ENCODE data around the gene PHACTR3. TPM values are rescaled to one million over a fixed set of nuclear protein-coding genes. Genes with fewer than 3 reads are reported as not detected.

PHACTR3 gene
- total RNA-seq, 1 experiment from 2014 or later, result 0.06 TPM

DNA sequence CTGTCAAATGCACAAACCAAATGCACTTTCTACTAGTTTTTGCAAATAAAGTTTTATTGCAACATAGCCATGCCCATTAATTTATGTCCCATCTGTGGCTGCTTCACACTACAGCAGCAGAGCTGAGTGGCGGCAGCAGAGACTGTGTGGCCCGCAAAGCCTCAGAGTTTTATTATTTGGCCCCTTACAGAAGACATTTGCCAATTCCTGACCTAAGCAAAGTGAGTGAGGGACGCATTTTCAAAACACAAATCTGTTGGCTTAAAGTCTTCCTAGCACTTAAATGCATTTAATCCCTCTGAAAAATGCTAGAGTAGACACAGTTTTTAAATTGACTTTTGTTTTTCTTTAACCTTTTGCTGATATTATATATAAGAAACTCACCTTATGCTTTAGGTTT lies 126.4 kb downstream of the PHACTR3 start:
- no peak for DNase-seq (ENCODE audit: low read depth)

DNA sequence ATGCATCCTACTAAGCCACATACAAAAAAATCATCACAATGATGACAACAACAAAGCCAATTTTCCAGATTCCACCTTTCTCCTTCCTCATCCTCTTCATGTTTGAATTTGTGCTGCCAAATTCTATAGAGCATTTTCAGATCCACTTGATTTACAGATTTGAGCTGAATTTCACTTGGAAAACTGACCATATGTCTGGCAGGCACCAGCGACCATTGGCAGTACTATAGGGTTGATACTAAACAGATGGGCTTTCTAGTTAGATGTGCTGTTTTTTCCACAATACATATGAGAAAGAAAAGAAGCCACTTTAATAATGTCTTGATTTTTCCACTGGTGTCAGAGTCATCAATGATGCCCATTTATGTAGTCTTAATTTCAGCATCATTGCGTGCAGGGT lies 127.0 kb downstream of the PHACTR3 start:
- DNase-seq (ENCODE audit: low read depth), result no peak

DNA sequence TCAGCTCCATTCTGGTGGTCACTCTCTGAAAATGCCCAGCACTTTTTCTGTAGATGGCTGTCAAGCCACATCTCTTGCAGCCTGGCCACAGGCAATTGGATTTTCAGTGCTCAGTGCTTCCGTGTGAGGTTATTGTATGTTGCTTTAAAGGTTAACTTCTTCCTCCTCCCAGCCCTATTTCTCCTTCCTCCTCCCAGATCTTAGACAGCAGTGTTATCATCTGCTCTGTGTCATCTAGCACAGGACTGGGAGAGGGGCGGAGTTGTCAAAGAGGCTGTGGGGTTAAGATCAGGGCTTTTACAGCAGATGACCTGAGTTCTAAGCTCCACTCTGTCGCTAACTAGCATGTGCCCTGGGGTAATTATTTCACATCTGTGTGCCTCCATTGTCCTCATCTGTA lies 129.0 kb downstream of the PHACTR3 start:
- DNase-seq (ENCODE audit: low read depth), result no peak

DNA sequence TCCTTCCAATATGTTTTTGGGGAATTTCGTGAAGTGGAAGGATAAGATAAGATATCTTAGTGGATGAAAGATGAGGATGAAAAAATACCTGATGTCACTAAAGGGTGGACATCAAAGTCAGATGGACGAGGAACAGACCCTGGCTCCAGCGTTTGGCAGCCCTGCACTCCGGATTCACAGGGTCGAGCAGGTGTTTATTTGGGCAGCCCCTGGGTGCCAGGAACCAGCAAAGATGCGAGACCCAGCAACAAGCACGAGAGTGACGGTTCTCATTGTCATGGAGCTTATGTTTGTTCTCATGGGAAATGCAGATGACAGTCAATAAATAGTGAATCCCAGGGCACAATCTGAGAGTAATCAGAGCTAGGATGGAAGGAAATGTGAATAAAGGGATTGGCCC lies 131.1 kb downstream of the PHACTR3 start:
- no peak for DNase-seq (ENCODE audit: low read depth)

DNA sequence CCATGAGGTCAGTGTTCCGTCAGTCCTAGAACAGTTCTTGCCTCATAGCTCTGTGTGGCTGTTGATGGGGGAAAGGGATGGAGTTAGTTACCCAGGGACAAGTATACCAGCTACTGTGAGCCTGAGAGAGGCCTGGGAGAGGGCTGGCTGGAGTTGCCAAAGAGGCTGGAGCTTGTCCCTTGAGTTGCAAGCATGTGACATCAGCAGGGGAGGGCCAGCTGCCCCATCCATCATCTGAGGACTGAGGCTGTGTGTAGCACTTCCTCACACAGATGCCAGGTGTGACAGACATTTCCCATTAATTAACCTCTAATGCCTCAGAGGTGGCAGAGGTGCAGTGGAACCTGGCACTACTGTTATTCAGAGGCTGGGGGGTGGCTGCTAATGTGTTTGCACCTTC lies 131.6 kb downstream of the PHACTR3 start:
- DNase-seq (ENCODE audit: low read depth), result no peak

DNA sequence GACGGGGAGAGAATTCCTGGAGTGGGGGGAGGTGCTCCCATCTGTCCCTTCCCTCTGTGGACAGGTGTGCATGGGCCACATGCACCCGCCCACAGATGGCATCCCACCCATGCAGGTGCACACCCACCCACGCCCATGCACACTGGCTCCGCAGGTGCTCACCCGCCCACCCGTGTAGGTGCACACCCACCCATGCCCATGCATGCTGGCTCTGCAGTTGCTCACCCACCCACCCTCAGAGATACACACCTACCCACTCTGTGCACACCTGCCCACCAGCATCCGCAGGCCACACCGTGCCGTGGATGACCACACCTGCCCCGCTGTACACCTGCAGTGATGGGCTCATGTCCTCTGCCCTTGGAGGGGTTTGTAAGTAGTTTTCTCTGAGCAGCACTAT lies 132.0 kb downstream of the PHACTR3 start:
- no peak for DNase-seq (ENCODE audit: low read depth)

DNA sequence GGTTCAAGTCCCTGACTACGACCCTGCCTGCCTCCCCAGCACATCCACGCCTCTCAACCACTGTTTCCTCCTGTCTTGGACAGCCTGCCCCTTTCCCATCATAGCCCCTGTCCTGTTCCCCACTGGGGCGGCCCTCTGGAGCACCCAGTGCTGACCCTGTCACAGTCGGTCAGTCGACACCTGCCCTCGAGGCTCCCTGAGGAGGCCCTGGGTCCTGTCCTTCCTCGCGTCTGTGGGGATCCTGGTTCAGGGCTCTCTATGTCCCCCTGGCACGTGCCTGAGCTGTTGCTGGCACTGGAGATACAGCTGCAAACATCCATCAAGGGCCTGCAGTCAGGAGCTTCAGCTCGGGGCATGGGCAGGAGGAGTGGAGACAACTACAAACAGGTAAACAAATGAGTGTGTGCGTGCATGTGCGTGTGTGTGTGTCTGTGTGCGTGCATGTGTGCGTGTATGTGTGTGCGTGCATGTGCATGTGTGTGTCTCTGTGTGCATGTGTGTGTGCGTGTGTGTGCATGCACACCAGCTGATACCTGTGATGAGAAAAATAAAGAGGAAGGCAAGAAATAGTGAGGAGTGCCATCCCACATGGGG lies 132.8 kb downstream of the PHACTR3 start:
- no peak for DNase-seq (ENCODE audit: low read depth)

DNA sequence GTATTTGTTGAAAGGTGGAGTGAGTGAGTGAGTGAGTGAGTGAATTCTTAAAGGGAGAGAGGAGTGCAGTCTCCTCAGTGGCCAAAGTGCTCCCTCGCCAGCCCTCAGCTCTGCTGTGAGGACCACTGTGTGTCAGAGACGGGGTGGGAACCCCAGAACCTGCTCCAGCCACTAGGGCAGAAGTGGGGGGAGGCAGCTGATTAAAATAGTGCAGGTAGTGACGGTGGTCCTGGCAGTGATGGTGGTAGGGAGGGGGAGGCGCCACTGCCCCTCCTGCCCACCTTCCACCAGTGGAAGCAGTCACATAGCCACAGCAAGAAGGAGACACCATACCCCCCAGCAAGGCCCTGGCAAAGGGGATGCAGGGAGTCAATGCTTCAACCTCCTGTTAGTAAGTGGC lies 133.5 kb downstream of the PHACTR3 start:
- DNase-seq (ENCODE audit: low read depth), result no peak

DNA sequence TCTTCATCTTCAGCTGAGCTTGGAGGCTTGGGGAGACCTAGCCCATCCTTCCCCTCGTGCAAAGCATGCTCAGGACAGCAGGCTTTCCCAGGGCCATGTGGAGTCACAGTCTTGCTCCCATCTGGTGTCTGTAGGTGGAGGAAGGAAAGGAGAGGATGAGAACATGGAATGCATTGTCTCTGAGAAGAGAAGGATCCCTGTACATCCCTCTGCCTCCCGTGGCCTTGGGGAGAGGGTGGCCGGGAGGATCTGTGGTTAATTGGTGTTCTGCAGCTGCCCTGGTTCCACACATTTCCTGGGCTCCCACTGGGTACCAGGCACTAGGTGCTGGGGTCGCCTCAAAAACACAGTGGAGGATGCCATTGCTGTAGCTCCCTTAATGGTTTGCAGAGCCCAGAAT lies 134.5 kb downstream of the PHACTR3 start:
- DNase-seq (ENCODE audit: low read depth), result no peak

DNA sequence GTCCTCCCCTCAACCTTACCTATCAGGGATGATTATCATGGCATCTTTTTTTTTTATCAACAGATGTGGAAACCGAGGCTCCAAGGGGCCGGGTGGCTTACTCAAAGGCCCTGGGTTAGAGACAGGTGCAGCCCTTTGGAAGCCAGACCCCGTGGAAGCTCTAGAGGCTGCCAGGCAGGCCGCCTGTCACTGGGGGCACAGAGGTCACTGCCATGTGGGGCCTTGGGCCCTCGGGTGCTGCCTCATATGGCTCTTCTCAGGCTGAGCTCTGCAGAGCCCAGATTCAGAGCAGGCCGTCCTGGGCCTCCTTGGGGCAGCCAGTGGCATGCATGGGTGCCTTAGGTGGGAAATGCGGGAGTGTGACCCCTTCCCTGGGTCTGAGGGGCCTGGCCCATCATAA lies 136.3 kb downstream of the PHACTR3 start:
- no peak for DNase-seq (ENCODE audit: low read depth)

DNA sequence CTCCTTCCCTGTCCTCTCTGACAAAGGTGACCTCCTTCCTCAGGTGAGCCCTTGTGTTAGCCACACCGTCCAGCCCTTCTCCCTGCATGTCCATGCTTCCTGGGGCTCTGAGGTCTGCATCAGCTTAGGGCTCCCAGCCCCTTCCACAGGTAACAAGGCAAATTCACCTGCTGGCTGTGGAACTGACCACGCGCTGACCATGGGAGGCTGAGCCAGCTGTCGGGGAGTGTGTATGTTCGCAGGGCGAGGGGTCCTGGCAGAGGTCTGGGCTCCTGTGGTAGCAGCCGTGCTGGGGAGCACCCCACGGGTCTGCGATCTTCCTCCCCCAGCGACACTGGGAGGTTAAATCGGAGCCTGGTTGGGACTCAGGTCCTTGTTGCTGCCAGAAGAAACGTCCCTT lies 136.7 kb downstream of the PHACTR3 start:
- no peak for DNase-seq (ENCODE audit: low read depth)

DNA sequence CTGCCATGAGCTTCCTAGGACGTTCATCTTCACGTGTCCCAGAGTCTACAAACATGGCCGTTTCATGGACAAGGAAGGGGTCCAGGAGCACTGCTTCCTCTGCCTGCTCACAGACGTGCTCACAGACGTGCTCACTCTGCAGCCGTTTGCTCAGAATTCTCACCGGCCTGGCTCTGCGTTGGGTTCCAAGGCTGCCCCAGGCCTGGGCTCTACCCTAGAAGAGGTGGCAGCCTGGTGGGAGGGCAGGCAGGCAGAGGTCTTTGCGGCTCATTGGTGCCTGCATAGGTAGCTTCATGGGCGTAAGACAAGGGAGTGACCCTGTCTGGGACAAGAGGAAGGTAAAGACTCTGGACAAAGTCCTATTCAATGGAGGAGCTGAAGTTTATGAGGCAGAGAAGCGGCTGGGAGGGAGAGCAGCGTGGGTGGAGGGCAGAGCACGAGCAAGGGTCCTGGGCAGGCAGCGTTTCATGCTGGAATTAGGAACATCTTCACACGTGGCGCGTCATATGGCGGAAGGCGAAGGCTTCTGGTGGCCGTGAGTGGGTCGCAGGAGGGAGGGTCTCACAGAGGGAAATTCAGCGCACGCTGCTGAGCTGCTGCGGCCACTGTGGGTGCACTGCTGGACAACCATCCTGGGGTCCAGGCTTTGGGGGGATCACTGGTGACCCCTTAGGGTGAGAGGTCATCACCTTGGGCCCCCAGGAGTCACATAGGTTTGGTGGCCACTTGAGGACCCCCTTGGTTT lies 138.2 kb downstream of the PHACTR3 start:
- DNase-seq (ENCODE audit: low read depth), result no peak

DNA sequence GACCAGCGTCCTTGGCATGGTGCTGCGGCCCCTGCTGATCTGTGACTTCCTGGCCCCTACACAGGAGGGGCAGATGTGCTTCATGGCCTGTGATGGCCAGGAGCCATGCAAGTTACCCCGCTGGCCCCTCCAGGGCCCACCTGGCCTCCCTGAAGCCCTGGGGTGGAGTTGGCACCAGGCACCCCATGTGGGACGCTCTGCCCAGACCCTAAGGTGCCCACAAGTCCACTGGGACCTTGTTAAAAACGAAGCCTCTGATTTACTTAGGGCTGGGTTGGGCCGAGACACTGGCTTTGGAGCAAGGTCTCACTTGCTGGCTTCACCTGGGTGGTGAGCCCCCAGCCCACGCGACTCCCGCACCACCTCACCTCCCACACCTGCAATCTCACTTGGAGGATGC lies 139.0 kb downstream of the PHACTR3 start:
- no peak for DNase-seq (ENCODE audit: low read depth)

DNA sequence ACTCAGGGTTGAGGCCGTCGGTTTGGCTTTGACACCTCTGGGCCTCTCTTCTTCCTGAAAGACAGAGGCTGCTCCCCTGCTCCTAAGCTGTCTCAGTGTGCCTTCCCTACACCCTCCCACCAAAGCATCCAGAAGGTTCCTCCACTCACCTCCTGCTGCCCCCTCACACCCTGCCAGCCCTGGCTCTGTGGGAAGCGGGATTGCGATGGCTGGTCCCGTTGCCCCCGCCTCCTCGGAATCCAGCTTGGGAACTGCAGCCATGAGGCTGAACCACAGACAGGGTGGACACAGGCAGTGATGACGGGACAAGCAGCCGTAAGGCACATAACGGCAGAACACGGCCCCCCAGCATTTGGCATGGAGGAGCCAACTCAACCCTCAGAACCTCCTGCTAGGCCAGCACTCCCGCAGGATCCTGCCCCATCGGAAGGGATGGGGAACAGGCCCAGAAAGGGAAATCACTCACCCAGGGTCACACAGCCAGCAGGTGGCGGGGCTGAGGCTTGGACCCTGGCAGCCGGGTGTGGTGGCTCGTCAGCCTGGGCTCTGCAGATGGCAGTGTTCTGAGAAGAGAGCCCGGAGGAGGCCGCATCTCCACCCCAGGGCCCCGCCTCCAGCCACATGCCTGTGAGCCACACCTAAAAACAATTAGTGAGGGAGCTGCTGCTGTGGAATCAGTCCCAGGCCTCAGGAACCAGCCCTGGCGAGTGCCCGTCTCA lies 139.6 kb downstream of the PHACTR3 start:
- peak; percentile 44 for DNase-seq (ENCODE audit: low read depth)

DNA sequence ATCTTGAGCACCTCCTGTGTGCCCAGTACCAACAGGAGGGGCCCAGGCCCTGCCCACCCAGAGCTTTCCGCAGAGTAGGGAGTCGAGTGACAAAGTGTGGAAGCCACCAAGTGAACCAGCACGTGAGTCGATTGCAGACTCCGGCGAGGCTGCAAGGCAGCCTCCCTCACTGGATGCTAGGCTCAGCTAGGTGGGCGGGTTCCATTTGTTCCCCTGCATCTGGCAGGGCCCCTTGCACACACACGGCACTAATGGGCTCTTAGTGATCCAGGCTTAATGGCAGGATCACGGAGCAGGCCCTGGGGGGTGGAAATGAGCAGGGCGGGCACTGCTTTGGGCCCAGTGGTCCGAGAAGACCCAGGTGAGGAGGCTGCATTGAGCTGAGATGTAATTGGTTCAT lies 140.4 kb downstream of the PHACTR3 start:
- DNase-seq (ENCODE audit: low read depth), result no peak

DNA sequence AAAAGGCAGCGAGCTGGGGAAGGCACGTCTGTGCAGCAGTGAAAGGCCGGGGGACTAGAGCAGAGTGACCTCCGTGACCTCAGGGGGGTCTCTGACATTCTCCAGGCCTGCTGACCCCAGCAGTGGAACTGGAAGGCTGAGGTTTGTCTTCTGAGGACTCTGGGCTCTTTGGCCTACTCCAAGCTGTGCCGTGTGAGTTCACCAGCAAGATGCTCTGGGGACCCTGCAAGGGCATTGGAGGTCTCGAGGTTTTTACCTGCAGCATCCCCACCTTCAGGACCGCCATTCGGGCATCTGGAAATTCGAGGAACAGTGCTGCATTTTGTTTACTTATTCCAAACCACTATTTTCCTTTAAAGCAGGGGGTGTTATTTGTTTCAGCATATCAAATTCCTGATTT lies 140.9 kb downstream of the PHACTR3 start:
- no peak for DNase-seq (ENCODE audit: low read depth)

DNA sequence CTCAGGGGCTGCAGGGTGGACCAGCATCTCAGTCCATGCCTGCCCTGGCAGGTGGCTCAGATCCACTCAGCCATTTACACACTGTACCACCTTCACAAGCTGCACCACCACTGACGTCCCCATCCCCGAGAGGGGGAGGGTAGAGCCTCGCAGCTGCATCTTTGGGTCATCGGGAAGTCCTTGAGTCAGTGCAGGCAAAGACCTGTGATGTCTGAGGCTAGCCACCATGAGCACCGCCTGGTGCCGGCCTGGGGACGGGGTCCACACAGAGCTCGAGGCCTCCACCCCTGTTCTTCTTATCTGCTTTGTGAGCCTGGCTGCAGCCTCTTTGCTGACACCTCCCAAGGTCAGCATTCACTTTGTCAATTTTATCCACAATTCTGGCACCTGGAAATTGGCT lies 141.4 kb downstream of the PHACTR3 start:
- DNase-seq (ENCODE audit: low read depth), result no peak

DNA sequence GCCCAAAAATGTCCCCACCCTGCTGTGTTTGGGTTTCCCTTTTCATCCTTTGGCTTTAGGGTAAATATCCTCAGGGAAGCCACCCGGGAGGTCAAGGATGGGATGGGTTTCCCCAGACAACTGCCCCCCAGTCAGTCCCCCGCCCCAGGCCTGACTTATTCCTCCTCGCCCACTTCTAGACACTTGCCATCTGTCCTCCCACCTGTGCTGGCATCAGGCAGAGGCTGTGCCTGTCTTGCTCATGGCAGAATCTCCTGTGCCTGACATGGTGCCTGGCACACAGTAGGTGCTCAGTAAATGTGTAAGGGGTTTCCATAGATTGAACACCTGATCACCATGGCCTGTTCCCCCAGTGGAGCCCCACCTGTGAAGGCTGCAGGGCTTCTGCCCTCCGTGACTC lies 141.8 kb downstream of the PHACTR3 start:
- no peak for DNase-seq (ENCODE audit: low read depth)

DNA sequence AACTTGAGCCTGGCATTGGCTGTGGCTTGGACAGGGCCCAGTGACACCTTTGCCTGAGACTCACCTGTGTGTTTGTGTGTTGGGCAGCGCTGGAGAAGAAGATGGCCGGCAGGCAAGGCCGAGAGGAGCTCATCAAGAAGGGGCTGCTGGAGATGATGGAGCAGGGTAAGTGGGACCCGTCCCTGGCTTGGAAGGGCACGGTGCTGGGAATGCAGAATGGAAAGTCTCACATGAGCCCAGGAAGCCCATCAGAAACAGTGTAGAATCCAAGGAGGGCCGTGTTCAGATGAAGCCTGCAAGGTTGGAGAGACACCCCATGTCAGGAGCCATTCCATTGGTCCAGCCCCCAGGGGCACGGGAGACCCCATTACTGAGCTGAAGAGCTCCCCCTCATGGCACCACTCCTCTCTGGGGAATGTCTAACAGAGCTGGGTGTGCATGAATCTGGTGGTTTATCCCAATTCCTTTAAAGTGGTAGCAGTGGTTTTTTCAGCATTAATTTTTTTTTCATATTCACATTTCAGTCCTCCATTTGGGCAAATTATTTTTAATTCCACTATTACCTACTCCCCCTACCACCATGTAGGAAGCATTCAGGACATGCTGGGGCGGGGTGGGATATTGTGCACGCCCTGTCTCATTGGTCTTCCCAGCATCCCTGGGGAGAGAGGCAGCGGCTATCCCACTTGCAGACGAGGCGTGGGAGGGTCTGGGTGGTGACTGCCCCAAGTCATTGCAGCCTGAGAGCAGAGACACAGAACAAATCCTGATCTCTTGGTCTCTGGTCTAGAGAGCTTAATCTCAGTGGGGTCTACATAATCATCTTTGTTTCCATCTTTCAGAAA lies 143.6 kb downstream of the PHACTR3 start:
- no peak for DNase-seq (ENCODE audit: low read depth)

DNA sequence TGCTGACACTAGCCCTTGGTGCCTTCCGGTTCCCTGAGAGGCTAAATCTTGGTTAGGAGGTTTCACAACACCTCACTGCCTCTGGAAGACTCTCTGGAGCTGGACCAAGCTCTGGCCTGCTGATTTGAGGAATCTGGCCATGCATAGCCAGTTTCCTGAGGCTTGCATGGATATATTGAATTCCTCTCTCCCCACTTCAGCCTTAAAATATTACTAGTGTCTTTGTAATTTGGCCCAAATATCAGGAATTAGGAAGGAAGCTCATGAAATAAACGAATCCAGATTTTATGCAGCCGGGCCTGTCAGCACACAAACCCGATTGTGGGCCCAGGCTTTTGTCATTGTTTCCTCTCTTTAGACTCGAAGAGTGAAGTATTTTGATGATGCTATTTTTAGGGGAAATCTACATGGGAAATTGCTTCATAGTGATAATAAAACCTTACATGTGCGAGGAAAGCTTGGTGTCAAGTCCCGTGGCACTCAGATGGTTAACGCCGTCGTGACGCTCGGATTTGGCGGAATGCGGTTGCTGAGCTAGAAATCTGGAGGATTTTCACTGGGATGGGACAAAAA lies 144.4 kb downstream of the PHACTR3 start:
- no peak for DNase-seq (ENCODE audit: low read depth)

DNA sequence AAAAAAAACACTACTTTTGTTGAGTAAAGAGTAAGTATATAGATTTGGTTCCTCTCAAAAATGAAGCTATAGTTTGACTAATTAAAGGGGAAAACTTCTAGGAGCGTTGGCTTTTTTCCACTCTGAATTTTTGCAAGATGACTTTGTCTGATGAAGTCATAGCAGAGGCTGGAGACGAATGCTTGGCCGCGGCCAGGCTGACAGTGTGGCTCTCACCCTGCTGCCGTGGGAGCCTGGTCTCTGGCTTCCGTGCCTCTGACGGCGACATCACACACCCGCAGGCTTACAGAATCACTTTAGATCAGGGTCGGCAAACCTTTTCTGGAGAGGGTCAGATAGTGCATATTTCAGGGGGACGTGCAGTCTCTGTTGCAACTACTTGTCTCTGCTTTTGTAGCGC lies 145.0 kb downstream of the PHACTR3 start:
- peak; percentile 33 for DNase-seq (ENCODE audit: low read depth)

Measured in Daoy (cell line).